HCT116 (cell line): ENCODE measurements around the gene EXOC6B. TPM values are rescaled to one million over a fixed set of nuclear protein-coding genes. Genes with fewer than 3 reads are reported as not detected.

ENCODE experiments used
- ATAC-seq: fragments of 200-7000 bp; cut with Tn5 transposase; 2 replicates; pipeline ENCODE4 v1.9.1; 2020; ENCODE audit warnings: mild to moderate bottlenecking, moderate library complexity
- BruUV-seq: library from RNA; stranded (reverse); fragments of 400-500 nt; replicated peaks from 2 replicates; lab custom pipeline; 2021; lab: Mats Ljungman, UMichigan
- CTCF ChIA-PET: fragments of 300-600 bp; sonication (Branson Sonifier 250); formaldehyde crosslinking; loops from one replicate; lab custom pipeline; 2021; ENCODE audit warnings: antibody characterized with exemption; lab: Charles Lee
- POLR2A ChIA-PET: fragments of 300-600, 350-600 bp; sonication (Branson Sonifier 250); formaldehyde crosslinking; loops from one replicate; lab custom pipeline; 2021; ENCODE audit warnings: antibody characterized with exemption; lab: Charles Lee
- RAD21 ChIA-PET, 2 experiments: fragments of 300-600 bp; sonication (Branson Sonifier 250); formaldehyde crosslinking; loops; one replicate each; lab custom pipeline; 2023; ENCODE audit warnings: low total read pairs in 2 of 2; ENCODE audit not compliant: uncharacterized antibody in 2 of 2, unreplicated experiment in 2 of 2, low non-redundant PET in 1 of 2; lab: Charles Lee
- DNase-seq: peaks from one replicate; pipeline ENCODE4 v3.0.0-alpha.2; 2010; ENCODE audit warnings: low read depth, low spot score
- H2AFZ ChIP-seq: fragments of 200-600 bp; shearing (Covaris generic), sonication (generic); 2 replicates; pipeline ENCODE4 v1.6.1; 2017; ENCODE audit warnings: low read depth, mixed run types, mixed read lengths, antibody characterized with exemption, low read length; ENCODE audit not compliant: poor library complexity, severe bottlenecking
- H3K27ac ChIP-seq: 2 replicates; pipeline ENCODE4 v1.5.1; 2012; ENCODE audit warnings: low read depth, low read length
- H3K27me3 ChIP-seq: fragments of 200-600 bp; sonication (generic); 2 replicates; pipeline ENCODE4 v1.6.1; 2016; ENCODE audit warnings: mixed run types, low read length, mixed read lengths; ENCODE audit not compliant: insufficient read depth
- H3K36me3 ChIP-seq, 2 experiments: fragments of 200-500 bp in 1 of 2; fragments of 200-600 bp in 1 of 2; sonication (Bioruptor generic) in 1 of 2; sonication (generic) in 1 of 2; 2 replicates each; pipeline versions ENCODE4 v1.5.1 to v1.6.1; 2014 to 2016; ENCODE audit warnings: low read length in 2 of 2, inconsistent platforms in 1 of 2, mixed read lengths in 1 of 2, mixed run types in 1 of 2; ENCODE audit not compliant: insufficient read depth in 2 of 2, control insufficient read depth in 1 of 2
- H3K4me1 ChIP-seq, 2 experiments: fragments of 200-600 bp in 1 of 2; sonication (generic) in 1 of 2; 2 replicates each; pipeline versions ENCODE4 v1.5.1 to v1.6.1; 2012 to 2017; ENCODE audit warnings: low read length in 2 of 2, inconsistent platforms in 1 of 2, mild to moderate bottlenecking in 1 of 2, mixed read lengths in 1 of 2, mixed run types in 1 of 2, moderate library complexity in 1 of 2; ENCODE audit not compliant: insufficient read depth in 2 of 2, control insufficient read depth in 1 of 2
- H3K4me2 ChIP-seq: fragments of 200-600 bp; sonication (generic); 2 replicates; pipeline ENCODE4 v1.6.1; 2017; ENCODE audit warnings: mixed run types, low read length, mixed read lengths
- H3K4me3 ChIP-seq, 2 experiments: fragments of 200-600 bp in 1 of 2; sonication (generic) in 1 of 2; replicated peaks in 1 of 2; 2 replicates each; pipeline ENCODE4 v1.5.1; 2011 to 2016; ENCODE audit warnings: low read length in 2 of 2, control low read depth in 1 of 2, low read depth in 1 of 2, mild to moderate bottlenecking in 1 of 2, mixed read lengths in 1 of 2, mixed run types in 1 of 2
- H3K79me2 ChIP-seq: fragments of 200-600 bp; sonication (generic); 2 replicates; pipeline ENCODE4 v1.6.1; 2017; ENCODE audit warnings: mild to moderate bottlenecking, mixed run types, low read length, moderate library complexity, mixed read lengths; ENCODE audit not compliant: insufficient read depth
- H3K9ac ChIP-seq: fragments of 200-600 bp; sonication (generic); 2 replicates; pipeline ENCODE4 v1.6.1; 2016; ENCODE audit warnings: low read length, mixed read lengths
- H3K9me2 ChIP-seq: fragments of 200-600 bp; sonication (generic), shearing (Covaris generic); 2 replicates; pipeline ENCODE4 v1.6.1; 2017; ENCODE audit warnings: mixed run types, mild to moderate bottlenecking, moderate library complexity; ENCODE audit not compliant: insufficient read depth
- H3K9me3 ChIP-seq, 2 experiments: fragments of 200-500 bp in 1 of 2; fragments of 200-600 bp in 1 of 2; sonication (Bioruptor generic) in 1 of 2; sonication (generic) in 1 of 2; 2 replicates each; pipeline ENCODE4 v1.6.1; 2014 to 2017; ENCODE audit warnings: low read length in 2 of 2, mixed read lengths in 2 of 2, inconsistent platforms in 1 of 2, low read depth in 1 of 2, mild to moderate bottlenecking in 1 of 2, mixed run types in 1 of 2, moderate library complexity in 1 of 2; ENCODE audit not compliant: control insufficient read depth in 1 of 2, insufficient read depth in 1 of 2
- H4K20me1 ChIP-seq: fragments of 200-600 bp; sonication (generic), shearing (Covaris generic); 2 replicates; pipeline ENCODE4 v1.6.1; 2017; ENCODE audit warnings: mixed run types, mild to moderate bottlenecking, moderate library complexity; ENCODE audit not compliant: insufficient read depth
- ATF3 ChIP-seq: IDR thresholded peaks from 2 replicates; pipeline ENCODE4 v1.6.1; 2012
- CBX3 ChIP-seq: IDR thresholded peaks from 2 replicates; pipeline ENCODE4 v1.6.1; 2012; ENCODE audit warnings: low read depth
- EZH2 ChIP-seq: fragments of 200-600 bp; sonication (generic); IDR thresholded peaks from 2 replicates; pipeline ENCODE4 v1.6.1; 2017; ENCODE audit warnings: antibody characterized with exemption, mixed run types
- FOSL1 ChIP-seq: IDR thresholded peaks from 2 replicates; pipeline ENCODE4 v1.6.1; 2012; ENCODE audit warnings: low read depth
- MAX ChIP-seq: IDR thresholded peaks from 2 replicates; pipeline ENCODE4 v1.6.1; 2012
- POLR2A ChIP-seq: IDR thresholded peaks from 2 replicates; pipeline ENCODE4 v1.7.0; 2011; ENCODE audit warnings: borderline replicate concordance; ENCODE audit not compliant: insufficient read depth, insufficient read length; ENCODE audit errors: extremely low read depth
- POLR2AphosphoS5 ChIP-seq: IDR thresholded peaks from 2 replicates; pipeline ENCODE4 v1.6.1; 2011; ENCODE audit warnings: mild to moderate bottlenecking, low read depth, low read length, moderate library complexity
- RAD21 ChIP-seq: IDR thresholded peaks from 2 replicates; pipeline ENCODE4 v1.6.1; 2012; ENCODE audit warnings: low read depth, mild to moderate bottlenecking
- SIN3A ChIP-seq: IDR thresholded peaks from 2 replicates; pipeline ENCODE4 v1.6.1; 2012; ENCODE audit warnings: low read depth
- SRF ChIP-seq: IDR thresholded peaks from 2 replicates; pipeline ENCODE4 v1.6.1; 2012; ENCODE audit warnings: low read depth
- TCF7L2 ChIP-seq: IDR thresholded peaks from 2 replicates; pipeline ENCODE4 v1.7.0; 2011; ENCODE audit warnings: borderline replicate concordance, inconsistent platforms; ENCODE audit not compliant: insufficient read depth, insufficient read length; ENCODE audit errors: extremely low read depth
- ZNF274 ChIP-seq: fragments of 200-500 bp; sonication (Bioruptor generic); IDR thresholded peaks from 2 replicates; pipeline ENCODE4 v1.6.1; 2014; ENCODE audit warnings: mild to moderate bottlenecking, low read depth, low read length, inconsistent platforms
- intact Hi-C: fragments of 100-400 bp; cut with micrococcal nuclease; formaldehyde crosslinking; loops from 2 replicates; pipeline ENCODE4 v1.10.0; 2022
- total RNA-seq: library from RNA; stranded (reverse); gene quantifications from one replicate; pipeline ENCODE4 v1.2.1, GENCODE V29; 2021; ENCODE audit not compliant: unreplicated experiment
- TF ChIP-seq, protein P1 (sequence below): IDR thresholded peaks from 2 replicates; pipeline ENCODE4 v1.6.1; 2011; ENCODE audit warnings: mild to moderate bottlenecking, low read length, moderate library complexity; ENCODE audit not compliant: insufficient replicate concordance; ENCODE audit errors: extremely low read depth
- TF ChIP-seq, protein P2 (sequence below), 3 experiments: fragments of 200-600 bp in 1 of 3; sonication (generic) in 1 of 3; IDR thresholded peaks in 2 of 3; conservative IDR thresholded peaks in 1 of 3; 2 replicates each; pipeline ENCODE4 v1.5.1; 2012 to 2017; ENCODE audit warnings: low read depth in 2 of 3, low read length in 2 of 3, antibody characterized with exemption in 1 of 3, borderline replicate concordance in 1 of 3, control low read depth in 1 of 3, mild to moderate bottlenecking in 1 of 3, mixed read lengths in 1 of 3, mixed run types in 1 of 3, moderate library complexity in 1 of 3; ENCODE audit not compliant: insufficient read depth in 1 of 3

The EXOC6B gene
- total RNA-seq, 1 experiment from 2014 or later, result 25.4 TPM

DNA sequence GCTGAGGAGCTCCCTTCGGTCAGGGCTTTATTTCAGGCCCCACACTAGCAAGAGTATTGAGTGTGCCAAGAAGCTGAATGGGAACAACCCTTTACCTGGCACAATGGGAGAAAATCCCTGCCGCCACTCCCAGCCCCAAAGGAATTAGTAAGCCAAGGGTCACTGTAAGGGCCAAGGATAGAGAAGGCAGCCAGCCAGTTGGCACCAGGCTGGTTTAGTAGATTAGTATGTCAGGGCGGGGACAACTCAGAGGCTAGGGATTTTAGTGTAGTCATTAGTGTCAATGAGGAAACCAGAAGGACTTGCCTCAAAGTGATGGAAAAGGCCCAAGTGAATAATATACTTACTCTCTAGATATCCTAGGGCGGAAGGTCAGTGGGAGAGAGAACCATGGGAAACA lies 643.3 kb downstream of the EXOC6B start:
- Histone ChIP-seq H3K9ac (no peak overlapping the region), H2AFZ (no peak overlapping the region), H4K20me1 (no peaks in the 10 kb centered on the region), H3K27ac (no peak overlapping the region), H3K4me2 (0 out of 2 replicates have a peak overlapping the region, but pooled peaks have one; percentile 10), H3K9me2 (no peaks in the 10 kb centered on the region), H3K27me3 (no peaks in the 10 kb centered on the region), H3K9me3 (no peaks in the 10 kb centered on the region), H3K4me1 (peaks cover 2 to 13% of the 10 kb centered on the region in 2 experiments; a peak in 2 of 4 replicates), H3K36me3 (no peaks in the 10 kb centered on the region), H3K79me2 (no peaks in the 10 kb centered on the region), H3K4me3 (no peak overlapping the region)
- ChIA-PET CTCF (no interaction called here), POLR2A (no interaction called here), RAD21 (no interaction called here)
- DNase-seq (no peak), ATAC-seq (no peak)
- TF ChIP-seq MAX (no peak), ZNF274 (no peak), POLR2AphosphoS5 (no peak), FOSL1 (no peak), SIN3A (no peak), CBX3 (no peak), RAD21 (no peak), POLR2A (no peak), SRF (no peak), ATF3 (no peak), TCF7L2 (no peak), EZH2 (no peak)
- TF ChIP-seq, protein P1, sequence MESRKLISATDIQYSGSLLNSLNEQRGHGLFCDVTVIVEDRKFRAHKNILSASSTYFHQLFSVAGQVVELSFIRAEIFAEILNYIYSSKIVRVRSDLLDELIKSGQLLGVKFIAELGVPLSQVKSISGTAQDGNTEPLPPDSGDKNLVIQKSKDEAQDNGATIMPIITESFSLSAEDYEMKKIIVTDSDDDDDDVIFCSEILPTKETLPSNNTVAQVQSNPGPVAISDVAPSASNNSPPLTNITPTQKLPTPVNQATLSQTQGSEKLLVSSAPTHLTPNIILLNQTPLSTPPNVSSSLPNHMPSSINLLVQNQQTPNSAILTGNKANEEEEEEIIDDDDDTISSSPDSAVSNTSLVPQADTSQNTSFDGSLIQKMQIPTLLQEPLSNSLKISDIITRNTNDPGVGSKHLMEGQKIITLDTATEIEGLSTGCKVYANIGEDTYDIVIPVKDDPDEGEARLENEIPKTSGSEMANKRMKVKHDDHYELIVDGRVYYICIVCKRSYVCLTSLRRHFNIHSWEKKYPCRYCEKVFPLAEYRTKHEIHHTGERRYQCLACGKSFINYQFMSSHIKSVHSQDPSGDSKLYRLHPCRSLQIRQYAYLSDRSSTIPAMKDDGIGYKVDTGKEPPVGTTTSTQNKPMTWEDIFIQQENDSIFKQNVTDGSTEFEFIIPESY, result no peak
- TF ChIP-seq, protein P2, sequence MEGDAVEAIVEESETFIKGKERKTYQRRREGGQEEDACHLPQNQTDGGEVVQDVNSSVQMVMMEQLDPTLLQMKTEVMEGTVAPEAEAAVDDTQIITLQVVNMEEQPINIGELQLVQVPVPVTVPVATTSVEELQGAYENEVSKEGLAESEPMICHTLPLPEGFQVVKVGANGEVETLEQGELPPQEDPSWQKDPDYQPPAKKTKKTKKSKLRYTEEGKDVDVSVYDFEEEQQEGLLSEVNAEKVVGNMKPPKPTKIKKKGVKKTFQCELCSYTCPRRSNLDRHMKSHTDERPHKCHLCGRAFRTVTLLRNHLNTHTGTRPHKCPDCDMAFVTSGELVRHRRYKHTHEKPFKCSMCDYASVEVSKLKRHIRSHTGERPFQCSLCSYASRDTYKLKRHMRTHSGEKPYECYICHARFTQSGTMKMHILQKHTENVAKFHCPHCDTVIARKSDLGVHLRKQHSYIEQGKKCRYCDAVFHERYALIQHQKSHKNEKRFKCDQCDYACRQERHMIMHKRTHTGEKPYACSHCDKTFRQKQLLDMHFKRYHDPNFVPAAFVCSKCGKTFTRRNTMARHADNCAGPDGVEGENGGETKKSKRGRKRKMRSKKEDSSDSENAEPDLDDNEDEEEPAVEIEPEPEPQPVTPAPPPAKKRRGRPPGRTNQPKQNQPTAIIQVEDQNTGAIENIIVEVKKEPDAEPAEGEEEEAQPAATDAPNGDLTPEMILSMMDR (IDR thresholded peaks at IDR 0.05 in 2 of 3, conservative IDR thresholded peaks at IDR 0.05 in 1 of 3; ENCODE audit: borderline replicate concordance in 1 of 3, insufficient read depth in 1 of 3, low read depth in 2 of 3, low read length in 2 of 3), result no peak
- no TSS peak for BruUV-seq
- intact Hi-C loops, result no loop called here
